OCI-LY1 (cell line): ENCODE data around the gene OLA1.
"Not testable (repeated sequence)": the region's sequence is repeated elsewhere in the genome, so short reads cannot be mapped to it uniquely, and the experiment has no call there.

ENCODE experiments used
- EZH2 ChIP-seq: fragments of 200-600 bp; sonication (generic), shearing (Covaris generic); IDR thresholded peaks from 2 replicates; pipeline ENCODE4 v1.8.0; 2017; ENCODE audit warnings: borderline replicate concordance, mixed run types, mild to moderate bottlenecking, antibody characterized with exemption, low read length, moderate library complexity, mixed read lengths
- TF ChIP-seq, protein P1 (sequence below): fragments of 200-600 bp; sonication (generic), shearing (Covaris generic); IDR thresholded peaks from 2 replicates; pipeline ENCODE4 v1.5.1; 2017; ENCODE audit warnings: mild to moderate bottlenecking, antibody characterized with exemption, low read length, moderate library complexity, mixed read lengths

DNA sequence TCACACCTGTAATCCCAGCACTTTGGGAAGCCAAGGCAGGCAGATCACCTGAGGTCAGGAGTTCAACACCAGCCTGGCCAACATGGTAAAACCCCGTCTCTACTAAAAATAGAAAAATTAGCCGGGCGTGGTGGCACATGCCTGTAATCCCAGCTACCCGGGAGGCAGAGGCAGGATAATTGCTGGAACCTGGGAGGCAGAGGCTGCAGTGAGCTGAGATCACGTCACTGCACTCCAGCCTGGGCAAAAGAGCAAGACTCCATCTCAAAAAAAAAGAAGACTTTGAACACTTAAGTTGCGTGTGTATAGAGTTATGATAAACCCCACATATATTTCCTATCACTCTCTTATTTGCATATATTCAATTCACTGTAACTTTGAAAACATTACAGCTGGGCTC, 2.7 kb downstream of the OLA1 start:
- TF ChIP-seq, protein P1, sequence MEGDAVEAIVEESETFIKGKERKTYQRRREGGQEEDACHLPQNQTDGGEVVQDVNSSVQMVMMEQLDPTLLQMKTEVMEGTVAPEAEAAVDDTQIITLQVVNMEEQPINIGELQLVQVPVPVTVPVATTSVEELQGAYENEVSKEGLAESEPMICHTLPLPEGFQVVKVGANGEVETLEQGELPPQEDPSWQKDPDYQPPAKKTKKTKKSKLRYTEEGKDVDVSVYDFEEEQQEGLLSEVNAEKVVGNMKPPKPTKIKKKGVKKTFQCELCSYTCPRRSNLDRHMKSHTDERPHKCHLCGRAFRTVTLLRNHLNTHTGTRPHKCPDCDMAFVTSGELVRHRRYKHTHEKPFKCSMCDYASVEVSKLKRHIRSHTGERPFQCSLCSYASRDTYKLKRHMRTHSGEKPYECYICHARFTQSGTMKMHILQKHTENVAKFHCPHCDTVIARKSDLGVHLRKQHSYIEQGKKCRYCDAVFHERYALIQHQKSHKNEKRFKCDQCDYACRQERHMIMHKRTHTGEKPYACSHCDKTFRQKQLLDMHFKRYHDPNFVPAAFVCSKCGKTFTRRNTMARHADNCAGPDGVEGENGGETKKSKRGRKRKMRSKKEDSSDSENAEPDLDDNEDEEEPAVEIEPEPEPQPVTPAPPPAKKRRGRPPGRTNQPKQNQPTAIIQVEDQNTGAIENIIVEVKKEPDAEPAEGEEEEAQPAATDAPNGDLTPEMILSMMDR = not testable (repeated sequence)
- not testable (repeated sequence) for TF ChIP-seq EZH2
